ENCODE data around the gene DIAPH3. TPM values are rescaled to one million over a fixed set of nuclear protein-coding genes. Genes with fewer than 3 reads are reported as not detected.

Gene DIAPH3
- polyA plus RNA-seq, 1 donor = 16.9 TPM

DNA sequence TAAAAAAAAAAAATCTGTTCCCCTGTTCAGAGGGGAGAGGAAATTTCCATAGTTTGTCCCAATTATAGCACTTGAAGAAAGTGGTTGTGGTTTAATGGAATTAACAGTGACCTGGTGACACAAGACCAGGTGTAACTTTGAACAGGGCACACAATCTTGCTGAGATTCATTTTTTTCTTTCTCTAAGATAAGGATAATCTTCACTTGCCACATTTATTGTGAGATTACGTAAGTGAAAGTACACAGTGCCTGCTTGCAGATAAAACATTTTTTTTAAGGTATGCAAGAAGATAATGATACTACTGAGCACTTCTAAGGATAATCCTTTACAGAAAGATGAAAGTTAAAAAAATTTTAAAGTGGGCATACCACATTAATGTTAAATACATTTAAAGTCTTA lies 448.1 kb downstream of the DIAPH3 start:
- DNase-seq = no peak

DNA sequence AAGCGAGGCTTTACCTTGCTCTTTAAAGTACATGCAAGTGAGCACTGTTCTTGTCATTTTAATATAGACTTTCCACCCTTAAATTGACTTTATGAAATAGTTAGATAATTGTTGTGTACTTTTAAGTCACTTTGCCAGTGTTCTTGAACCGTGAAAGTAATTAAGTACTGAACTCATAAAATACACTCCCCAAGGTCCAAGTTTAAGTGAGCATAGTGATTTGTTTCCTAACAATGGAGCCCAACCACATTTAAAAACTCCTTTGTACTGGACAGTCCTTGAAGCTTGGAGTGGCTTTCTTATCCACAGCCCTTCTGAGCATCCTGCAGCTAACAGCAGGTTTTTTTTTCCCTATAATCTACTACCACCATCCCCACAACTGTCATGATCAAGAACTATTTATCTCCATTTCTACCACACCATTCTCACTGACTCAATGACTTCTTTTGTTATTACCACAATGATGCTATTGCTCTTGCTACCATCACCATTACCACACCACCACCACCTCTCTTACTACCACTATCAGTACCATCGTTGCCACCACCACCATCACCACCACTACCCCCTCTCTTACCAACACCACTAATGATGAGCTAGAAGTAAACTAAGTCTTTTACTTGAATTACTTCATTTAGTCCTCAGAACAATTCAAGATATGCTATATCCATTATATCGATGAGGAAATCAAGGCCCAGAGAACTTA lies 452.6 kb downstream of the DIAPH3 start:
- DNase-seq = peak; percentile 54

DNA sequence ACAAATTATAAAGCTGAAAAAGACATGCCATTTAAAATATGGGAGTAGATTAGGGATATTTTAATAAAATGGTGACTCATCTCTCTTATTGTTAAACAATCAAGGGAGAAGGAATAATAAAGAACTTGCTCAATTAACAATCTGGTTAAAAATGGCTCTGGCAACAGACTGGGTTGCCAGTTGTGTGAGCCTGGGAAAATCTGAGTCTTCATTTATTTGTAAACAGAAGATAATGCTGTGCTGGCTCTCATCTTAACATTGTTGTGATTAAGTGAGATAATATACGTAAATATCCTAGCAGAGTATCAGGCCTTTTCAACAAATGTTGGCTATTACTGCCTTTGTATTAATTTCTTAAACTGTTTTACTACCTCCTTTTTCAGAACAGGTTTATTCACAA lies 453.3 kb downstream of the DIAPH3 start:
- DNase-seq = no peak

DNA sequence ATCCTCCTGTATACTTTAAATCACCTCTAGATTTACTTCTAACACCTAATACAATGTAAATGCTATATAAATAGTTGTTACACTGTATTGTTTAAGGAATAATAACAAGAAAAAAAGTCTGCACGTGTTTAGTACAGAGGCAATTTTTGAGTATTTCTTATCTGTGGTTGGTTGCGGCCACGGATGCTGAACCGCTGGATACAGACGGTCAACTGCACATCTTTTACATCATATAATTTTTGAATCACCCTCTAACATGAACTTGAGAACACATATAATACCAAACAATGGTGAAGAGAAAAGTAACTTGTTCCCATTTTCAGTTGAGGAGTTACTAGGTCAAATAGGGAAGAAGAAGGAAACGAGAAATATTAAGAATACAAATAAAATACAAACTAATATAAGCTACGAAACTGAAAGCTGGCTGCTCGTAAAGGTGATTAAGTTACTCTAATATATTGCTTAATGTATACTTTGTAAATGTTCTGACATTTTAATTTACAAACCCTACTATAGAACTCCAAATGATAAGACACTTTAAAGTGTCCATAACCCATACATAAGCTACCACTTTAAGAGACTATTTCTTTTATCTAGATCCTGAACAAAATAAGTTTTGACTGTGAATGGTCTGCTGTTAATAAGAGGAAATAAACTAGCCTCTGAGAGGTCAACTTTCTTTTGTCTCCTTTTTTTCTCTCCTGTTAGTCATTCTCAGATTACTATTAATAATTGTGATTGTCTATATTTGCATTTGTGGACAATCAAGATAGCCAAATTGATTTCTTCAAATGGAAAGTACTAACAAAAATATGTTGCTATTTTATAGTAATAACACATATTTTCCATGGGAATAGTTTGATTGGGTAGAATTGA lies 457.4 kb downstream of the DIAPH3 start:
- no peak for DNase-seq

DNA sequence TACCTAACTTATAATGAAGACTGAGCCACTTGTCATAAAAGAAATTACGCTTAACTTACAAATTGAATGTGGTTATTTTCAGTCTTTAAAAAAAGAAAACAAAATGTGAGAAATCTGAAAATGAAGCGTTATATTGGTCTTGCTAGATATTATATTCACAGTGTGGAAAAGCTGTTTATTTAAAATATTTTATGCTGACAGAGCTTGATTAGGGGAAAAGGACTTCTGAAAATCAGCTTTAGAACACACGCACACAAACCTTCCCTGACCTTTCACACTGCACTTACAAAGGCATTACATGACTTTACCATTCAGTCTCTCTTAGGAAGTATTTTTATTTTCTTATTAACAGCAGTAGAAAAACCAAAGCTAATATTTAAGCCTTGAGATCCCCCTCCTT lies 461.5 kb downstream of the DIAPH3 start:
- no peak for DNase-seq

DNA sequence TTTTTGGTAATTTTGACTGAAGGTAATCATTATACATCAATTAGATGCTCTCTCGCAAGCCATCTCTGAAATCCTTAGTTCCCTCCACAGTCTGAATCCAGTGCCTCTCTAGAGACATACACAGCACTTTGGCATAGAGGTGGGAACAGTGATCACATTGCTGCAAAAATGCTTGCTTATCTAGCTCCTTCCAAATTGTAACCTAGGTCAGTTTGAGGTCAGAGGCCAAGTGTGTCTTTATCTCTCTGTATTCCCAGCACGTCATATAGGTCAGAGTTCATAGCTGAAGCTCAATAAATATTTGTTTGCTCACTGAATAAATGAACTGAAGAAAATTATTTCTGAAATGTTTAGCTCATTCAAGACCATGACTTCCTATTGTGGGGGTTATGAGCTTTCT lies 462.5 kb downstream of the DIAPH3 start:
- no peak for DNase-seq

DNA sequence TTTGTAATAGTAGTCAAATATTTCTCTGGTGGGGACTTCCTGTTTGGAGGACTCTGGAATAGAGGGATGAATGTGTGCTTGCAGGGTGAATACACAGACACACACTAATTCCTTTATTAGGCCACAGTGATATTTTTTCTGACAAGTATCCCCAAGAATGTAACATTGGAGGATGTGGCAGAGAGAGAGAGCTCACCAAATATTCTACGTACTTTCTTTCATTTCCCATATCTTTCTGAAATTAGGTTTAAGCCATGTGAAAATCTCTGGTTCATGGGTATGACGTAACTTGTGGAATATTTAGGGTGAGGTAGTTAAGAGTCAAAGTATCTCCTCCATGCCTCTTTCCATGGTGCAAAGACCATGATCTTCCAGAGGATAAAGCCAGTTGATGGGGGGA lies 463.4 kb downstream of the DIAPH3 start:
- no peak for DNase-seq

DNA sequence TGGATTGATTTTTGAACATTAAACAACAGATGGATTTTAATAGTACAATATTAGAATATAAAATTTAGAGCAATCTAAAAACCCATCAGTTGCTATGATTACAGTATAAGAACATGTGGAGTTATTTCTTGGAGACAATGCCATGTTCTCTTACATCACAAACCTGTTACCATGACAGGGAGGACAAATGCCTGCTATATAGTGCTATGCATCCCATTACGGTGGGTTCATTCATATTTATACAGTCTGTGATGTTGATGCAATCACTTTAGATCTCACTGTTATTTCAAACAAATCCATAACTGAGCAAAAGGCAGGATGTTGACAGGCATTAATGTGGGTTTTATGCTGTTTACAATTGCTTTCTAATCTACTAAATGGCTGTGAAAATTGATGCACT lies 467.5 kb downstream of the DIAPH3 start:
- no peak for DNase-seq

DNA sequence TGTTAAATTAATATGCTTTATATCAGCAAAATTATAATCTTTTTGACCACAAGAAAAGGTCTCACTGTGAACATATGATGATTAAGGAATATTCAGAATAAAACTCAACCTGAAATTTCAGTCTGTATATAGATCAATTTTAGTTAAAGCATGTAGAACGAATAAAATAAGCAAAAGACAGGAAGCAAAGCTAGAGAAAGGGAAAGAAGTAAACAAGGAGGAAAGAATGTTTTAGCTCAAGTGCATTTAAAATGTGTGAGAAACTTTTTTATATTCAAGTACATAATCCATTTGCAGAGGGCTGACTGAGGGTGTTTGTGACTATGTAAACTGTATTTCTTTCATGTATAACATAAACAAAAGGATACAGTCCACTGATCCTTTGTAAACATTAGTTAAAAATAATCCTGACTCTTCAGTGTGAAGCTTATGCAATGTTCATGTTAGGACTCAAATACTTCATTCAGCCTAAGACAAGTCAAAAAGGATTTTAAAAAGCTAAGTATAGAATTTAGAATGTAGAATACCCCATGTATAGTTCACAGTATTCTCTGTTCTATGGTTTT lies 472.1 kb downstream of the DIAPH3 start:
- no peak for DNase-seq

DNA sequence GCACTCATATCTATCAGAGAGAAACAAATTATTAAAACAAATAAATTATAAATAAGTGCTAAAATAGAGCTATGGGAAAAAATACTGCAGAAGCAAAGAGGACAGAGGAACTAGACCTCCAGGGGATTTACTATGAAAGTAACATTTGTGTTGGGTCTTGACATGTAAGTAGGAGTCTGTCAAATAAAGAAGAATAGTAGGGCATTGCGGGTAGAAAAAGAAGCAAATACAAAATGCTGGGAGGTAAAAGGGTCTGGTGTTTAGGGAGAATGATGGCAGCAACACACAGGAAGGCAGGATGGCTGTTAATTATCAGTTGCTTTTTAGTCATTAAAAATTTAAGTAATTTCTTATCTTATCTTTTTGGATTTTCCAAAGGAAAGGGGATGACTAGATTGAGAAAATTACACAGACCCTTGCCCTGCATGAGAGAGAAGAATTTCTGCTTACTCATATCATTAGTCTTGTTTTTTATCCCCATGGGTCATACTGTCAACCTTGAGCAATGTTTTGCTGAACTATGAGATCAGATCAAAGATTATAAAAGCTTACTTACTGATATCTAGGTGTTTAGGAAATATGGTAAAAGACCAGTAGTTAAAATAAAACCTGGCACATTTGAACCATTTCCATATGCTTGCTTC lies 472.7 kb downstream of the DIAPH3 start:
- no peak for DNase-seq

DNA sequence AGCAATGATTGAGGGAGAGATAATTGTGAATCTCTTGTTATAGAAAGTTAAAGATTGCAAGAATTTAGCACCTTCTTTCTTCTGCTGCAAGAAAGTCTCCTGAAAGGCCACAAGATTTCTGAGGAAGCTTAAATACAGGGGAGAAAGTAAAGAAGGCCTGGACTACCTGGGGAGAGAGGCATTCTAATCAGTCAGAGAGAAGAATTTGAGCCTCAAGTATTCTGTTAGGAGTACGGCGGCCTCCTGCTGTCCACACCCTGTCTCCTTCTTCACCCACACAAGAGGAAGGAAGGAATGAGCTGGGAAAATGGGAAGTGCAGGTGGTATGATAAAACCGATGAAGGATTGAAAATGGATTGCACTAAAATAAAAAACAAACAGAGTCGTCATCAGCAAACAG lies 474.7 kb downstream of the DIAPH3 start:
- DNase-seq = no peak

DNA sequence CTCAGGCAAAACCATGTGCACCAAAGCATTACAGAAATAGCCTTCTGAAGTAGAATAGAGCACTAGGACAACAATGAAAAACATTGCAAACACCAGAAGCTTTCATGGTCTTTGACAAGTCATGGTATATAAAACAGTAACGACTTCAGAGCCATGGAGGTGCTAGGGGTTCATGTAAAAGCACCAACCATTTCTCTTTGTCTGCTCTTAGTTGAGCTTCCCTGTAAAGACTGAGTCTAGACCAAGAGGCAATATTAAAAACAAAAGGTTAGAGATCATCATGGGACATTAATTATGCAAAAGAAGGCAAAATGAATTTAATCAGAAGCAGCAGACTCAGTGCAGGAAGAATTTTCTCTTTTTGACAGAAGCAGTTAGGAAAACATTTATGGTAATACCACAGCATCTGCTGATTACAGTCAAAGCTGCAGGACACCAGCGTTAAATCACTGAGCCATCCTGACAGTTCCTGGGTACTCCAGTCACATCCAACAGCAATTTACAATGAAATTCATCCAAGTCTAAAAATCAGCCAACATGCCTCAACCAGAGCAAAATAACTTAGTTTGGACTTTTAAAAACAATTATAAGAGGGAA lies 476.8 kb downstream of the DIAPH3 start:
- no peak for DNase-seq

DNA sequence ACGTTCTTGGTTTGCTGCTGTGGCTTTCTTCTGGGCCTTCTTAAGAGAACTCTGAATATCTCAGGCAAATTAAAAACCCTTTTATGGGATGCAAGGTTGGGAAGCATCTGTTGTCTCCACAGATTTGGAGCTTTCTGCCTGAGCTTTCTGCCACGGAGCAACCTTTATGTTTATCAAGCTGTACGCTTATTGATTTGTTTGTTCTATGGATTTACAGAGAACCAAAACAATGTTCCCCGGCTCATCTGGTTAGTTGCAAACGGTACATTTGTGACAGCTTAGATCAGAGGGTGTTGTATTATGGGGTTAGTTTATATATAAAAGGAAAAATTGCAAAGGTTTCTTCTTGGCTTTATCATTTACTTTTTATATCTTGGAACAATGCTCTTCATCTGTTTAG lies 479.6 kb downstream of the DIAPH3 start:
- DNase-seq = no peak

DNA sequence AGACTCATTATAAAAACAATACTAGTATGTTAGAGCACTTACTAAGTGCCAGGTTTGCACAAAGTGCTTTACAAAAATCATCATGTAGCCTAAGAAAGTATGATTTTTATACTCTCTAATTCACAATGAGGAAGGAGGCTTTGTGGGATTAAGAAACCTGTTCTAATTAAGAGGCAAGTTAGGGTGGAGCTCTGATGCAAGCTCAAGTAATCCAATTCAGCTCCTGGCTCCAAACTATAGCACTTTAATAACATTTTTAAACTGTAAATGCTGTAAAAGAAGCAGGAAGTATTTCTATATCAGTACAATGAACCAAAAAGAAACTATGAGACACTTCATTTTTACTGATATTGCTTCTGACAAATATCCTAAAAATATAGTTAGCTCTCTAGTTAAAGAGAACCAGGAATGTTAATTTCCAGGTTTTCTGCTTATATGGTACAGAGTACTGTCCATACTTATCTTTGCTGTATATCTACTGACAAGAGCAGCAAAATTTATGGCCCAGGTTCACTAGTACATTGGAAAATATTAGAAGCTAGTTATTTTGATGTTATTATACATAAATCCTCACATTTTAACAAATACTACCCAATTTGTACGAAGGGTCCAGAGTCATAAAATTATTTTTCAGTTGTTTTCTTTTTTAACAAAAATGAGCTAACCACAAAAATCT lies 482.0 kb downstream of the DIAPH3 start:
- DNase-seq = no peak

DNA sequence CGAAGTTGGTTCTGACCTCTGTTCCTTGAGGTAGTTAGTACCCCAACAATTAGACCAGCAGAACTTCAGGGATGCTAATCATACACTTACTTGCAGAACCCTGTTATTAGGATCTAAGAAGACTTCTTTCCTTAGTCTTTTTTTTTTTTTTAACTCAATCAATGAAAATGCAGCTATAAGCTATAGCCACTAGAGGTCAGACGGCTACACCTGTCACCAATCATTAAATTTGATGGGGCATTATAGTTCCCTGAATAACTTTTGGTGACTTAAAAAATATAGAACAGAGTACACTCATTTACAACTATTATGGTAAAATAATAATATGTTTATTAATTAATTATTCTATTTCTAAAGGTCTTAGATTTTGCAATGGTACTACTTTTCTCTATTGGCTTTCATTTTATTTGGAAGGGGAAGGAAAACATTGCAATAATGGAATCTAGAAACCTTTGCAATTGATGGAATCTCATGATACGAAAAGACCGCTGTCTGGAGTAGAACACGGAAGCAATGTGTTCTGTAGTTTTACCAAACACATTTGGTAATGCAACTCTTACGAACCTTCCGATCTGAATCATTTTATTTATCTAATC lies 483.2 kb downstream of the DIAPH3 start:
- DNase-seq = no peak

DNA sequence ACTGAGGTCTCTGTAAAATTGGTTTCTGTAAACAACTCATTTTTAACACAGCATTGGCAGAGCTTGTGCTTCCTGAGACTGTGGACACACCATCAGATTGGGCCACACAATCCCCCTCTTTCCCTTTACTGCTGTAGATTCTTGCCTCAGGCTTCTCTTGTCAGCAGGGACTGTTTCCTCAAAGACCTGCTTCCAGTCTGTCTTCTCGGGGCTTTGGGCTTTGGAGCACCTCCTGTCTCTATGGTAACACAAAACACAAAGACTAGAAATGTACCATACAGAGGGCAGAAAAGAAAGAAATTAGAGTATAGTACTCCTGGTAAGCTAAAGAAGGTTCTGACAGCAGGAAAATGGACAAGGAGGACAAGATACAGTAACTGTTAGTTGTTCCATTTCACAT lies 484.5 kb downstream of the DIAPH3 start:
- DNase-seq = no peak

DNA sequence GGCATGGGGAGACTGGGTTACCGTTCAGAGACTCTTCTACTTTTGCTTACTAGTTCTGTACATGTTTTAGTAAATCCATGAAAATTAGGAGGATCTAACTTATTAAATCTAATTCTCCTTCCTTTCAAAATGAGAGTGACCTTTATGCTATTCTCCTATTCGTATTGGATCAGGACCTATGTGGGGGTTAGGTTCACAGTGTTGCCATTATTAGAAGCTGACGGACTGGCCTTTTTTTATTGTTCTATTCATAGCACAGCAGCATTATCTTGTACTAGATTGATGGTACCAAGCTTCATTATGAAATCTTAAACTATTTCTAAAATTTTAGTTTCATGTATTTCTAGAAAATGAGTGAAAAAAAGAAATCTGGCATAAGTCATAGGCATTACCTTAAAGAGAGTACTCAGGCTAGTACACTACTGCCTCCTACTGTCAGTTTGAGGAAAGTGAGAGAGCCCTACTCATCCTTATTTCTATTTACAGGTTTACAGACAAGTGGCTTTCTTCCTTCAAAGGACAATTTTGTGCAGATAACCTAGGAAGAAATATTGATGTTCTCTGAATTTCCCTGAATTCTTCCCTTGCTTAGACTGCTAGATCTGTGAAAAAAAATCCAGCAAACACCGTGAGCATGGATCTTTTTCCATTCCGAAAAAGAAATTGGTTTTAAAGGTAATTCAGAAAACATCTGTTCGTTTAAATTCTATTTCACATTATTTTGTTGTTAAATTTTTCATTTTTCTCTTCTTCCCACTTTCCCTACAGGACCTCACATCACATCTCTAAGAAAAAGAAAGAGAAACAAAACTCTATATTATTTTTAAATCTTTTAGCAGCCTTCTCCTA lies 485.5 kb downstream of the DIAPH3 start:
- DNase-seq = no peak

DNA sequence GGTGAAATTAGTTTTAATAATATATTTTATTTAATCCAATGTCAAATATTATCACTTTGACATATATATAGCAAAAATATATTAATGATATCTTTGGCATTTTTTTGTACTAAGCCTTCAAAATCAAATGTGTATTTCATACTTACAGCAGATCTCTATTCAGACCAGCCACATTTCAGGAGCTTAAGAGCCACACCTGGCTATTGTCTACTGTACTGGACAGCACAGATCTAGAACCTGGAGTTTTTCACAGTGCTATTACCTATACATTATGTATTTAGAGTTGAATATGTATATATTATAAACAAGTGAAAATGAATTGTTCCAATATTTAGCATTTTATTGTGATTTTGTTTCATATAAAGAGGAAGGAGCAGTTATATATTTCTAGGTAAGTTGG lies 486.3 kb downstream of the DIAPH3 start:
- no peak for DNase-seq

DNA sequence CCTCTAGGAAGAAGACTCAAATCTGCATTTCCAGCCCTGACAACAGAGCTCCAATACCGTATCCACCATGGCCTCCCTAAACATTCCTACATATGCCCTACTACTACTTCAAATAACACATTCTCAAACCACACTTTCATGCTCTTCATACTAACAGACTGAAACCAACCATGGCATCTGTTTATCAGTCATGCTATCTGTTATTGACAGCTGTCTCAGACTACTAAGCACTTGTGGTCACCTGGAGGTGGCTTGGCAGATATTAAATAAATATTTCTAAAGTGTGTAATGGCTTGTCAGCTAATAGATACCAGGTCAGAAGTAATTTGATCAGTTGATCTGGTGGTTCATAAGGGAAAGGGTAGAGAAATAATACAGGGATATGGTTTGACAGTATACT lies 489.1 kb downstream of the DIAPH3 start:
- no peak for DNase-seq

DNA sequence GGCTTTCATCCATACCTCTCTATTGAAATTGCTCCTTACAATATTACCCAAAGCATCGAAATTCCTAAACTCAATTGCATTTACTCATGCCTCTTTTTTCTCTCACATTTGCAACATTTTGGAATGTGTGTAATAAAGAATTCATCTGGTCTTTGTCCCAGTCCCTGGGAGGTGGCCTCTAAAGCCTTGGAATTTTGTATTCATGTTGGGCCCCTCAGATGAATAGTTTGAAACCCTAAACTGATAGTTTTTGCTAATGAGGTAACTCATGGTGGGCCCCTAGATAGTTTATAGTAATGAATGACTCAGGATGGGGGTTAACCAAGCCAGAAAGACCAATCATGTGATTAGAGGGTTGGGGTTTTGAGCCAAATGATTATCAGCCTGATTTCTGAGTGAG lies 490.4 kb downstream of the DIAPH3 start:
- DNase-seq = no peak
